ENCODE data around the gene OTUB1.

OTUB1 gene

DNA sequence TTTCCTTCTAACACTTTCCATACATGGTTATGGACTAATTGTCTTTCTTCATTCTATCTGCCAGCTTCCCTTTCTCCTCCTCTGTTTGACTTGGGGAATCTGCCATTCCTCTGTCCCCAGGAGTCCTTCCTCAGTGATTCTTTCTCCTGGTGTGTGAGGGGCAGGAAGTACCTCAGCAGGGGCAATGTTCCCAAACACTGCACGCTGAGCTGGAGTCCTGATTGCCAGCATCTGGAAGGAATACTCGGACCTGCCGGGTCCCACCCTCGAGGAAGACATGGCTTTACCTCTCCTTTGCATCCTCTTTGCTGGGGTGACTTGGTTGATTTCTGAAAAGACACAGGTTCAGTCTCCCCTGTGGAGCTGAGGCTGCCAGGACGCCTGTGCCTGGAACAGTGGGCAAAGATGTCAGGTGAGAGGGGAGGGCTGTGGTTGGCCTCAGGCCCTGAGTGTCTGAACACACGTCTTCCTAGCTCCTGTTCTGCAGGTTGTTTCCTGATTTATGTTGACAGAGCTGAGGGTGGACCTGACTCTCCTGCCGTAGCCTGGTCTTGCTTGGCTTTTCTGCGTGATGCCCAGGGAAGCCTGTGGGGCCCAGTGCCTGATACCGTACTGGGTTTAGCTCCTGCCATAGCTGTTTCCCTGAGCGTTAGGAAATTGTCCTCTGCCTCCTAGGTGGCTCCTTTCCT lies 7.5 kb upstream of the OTUB1 start:
- DNase-seq, result no peak

DNA sequence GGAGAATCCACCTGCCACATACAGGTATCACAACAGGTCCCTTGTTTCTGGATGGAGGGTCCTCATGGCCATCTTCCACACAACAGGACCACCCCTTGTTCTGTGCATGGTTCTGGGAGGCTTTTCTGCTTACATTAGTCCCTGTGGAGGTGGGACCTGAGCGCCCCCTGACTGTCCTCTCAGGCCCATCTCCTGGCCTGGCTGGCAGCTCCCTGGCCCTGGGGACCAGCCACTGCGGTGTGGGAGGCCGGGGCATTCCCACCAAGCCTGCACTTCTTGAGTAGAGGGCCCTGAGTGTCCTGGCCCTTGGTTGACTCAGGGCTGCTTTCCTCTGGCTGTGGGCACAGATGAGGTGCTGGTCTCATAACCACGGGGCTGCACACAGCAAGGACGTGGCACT lies 6.8 kb upstream of the OTUB1 start:
- no peak for DNase-seq

DNA sequence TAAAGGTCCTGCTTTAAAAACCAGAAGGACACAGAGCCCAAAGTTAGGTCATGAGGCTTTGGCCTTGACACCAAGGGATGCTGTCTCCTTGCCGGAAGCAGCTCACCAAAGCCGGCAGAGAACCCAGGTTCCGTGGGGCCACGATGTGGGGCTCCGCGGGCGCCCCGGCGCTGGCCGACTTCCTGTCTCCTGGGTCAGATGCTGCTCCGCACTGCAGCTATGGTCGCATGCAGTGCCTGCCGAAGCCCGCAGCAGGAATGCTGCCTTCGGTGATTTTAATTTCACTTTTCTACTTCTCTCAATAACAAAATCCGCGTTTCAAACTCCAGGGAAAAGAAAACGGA lies 454 bp upstream of the OTUB1 start:
- no peak for DNase-seq

DNA sequence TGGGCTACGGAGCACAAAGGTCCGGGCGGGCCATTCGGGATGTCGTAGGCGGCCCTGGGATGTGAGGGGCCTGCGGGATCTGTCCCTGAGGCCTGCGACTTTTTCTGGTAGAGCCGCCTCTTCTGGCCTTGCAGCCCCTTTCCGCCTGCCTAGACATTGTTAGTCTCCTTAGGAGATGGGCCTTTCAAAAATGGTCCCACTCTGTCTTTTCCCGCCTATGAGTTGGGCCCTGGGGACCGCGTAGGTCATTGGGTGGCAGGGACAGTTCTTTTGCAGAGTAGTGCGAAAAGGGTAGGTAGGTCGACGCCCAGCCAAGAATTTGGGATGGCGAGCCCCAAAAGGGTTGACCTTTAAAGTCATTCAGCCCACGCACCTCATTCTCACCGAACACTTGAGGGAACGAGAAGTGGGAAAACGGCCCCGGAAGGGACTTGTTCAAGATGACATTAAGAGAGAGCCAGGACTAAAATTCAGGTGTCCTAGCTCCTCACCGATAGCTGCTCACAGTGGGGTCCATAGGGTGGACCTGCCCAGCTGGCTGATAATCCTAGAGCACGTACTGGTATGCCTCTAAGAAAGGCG lies 785 bp downstream of the OTUB1 start:
- no peak for DNase-seq

DNA sequence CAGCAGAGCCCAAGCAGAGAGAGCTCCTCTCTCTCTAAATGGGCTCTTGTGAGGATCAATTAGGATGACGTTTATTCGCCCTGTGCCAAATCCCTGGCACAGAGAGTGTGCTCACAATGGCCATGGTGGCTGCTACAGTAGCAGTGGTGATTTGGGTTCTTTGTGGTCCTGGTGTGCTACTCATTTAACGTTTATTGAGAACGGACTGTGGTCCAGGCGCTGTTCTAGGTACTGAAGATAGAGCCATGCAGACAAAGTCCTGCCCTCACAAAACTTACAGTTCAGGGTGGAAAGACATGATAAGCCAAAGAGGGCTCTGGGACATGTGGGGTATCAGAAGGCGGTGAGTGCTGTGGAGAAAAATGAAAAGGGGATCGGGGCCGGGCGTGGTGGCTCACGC lies 5.3 kb downstream of the OTUB1 start:
- DNase-seq, result no peak

DNA sequence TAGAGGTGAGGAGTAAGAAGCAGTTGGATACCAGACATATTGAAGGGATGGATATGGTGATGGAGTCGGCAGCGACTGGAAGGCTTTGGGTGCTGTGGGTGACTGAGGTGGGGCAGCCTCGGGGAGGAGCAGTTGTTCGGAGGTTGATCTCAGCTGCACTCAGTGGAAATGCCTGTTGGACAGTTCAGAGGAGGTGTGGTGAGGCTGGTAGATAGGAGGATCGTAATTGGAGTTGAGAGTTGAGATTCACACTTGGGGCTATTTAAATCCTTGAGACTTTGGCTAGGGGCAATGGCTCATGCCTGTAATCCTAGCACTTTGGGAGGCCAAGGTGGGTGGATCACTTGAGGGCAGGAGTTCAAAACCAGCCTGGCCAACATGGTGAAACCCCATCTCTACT lies 6.9 kb downstream of the OTUB1 start:
- DNase-seq, result no peak

DNA sequence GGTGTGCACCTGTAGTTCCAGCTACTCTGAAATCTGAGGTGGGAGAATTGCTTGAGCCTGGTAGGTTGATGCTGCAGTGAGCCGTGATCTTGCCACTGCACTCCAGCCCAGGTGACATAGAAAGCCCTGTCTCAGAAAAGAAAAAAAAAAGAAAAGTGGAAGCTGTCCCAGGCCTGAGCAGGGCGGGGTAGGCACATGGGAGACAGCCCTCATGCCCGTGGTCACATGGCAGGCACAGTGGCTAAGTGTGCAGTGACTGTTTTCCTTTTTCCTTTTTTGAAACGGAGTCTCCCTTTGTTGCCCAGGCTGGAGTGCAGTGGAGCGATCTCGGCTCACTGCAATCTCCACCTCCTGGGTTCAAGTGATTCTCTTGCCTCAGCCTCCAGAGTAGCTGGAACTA lies 7.8 kb downstream of the OTUB1 start:
- no peak for DNase-seq

DNA sequence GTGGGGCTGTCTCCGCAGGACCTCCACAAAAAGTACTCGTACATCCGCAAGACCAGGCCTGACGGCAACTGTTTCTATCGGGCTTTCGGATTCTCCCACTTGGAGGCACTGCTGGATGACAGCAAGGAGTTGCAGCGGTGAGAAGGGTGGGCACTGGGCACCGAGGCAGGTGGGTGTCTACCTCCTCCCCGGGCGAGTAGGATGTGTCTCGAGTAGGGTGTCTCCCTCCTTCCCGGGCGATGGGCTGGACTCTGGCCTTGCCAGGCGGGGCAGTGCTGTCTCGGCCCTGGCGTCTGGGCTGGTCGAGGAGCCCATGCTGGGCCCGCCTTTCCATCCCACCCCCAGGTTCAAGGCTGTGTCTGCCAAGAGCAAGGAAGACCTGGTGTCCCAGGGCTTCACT lies 10.3 kb downstream of the OTUB1 start:
- DNase-seq, result no peak

DNA sequence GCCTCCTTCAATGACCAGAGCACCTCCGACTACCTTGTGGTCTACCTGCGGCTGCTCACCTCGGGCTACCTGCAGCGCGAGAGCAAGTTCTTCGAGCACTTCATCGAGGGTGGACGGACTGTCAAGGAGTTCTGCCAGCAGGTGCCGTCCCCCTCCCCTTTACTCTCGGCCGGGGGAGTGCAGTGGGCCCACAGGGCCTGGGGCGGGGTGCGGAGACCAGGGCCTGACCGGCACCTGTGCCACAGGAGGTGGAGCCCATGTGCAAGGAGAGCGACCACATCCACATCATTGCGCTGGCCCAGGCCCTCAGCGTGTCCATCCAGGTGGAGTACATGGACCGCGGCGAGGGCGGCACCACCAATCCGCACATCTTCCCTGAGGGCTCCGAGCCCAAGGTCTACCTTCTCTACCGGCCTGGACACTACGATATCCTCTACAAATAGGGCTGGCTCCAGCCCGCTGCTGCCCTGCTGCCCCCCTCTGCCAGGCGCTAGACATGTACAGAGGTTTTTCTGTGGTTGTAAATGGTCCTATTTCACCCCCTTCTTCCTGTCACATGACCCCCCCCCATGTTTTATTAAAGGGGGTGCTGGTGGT lies 11.0 kb downstream of the OTUB1 start:
- DNase-seq, result no peak

DNA sequence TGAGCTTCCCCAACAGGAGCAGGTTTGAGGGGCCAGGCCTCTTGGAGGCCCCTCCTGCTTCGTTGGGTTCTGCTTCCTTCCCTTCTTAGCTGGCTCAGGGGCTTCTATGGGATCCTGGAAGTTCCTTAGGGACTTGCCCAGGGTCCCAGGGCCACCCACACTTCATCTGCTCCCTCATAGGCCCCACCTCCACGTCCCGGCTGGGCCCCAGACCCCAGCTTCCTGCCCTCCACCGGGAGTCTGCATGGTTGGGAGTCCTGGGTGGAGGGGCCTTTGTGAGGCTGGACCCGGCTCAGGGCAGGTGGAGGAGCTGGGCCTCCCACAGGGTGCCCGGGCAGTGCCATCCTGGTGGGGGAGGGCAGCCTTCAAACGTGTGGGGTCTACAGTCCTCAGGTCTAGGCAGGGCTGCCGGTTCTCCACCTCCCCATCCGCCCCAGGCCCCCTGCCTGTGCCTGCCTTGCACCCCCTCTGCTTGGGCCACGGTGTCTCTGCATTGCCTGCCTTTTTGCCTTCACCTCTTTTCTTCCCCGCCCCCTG lies 11.6 kb downstream of the OTUB1 start:
- no peak for DNase-seq

DNA sequence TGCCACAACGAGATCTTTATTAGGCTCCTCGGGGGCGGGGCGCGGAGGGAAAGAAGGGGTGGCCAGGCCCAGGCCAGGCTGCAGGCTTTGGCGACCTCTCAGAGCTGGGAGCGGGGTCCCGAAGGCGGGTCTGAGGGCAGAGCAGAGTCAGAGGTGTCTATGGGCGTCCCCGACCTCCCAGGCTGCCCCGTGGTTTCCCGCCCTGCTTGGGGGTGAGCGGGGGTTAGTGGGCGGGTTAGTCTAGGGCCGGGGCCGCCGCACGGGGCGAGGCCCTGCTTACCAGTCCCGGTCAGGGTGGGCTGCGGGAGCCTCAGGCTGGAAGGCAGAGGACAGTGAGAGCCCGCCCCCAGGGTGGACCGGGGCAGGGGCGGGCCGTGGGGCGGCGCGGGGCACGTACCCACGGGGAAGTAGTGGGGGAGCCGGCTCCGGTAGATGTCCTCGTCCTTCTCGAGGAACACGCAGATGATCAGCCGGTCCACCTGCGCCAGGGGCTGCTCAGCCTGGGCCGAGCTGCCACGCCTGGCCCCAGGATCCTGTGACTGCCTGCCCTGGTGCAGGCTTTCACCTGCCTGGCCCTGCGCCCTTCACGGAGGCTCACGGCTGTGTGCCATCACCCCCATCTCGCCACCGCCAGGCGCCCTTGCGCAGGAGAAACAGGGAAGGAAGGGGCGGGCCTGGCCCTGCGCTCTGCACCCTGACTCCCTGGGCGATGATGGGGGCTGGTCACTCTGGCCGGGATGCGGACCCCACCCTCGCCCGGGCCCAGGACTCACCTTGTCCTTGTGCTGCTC lies 12.5 kb downstream of the OTUB1 start:
- no peak for DNase-seq

DNA sequence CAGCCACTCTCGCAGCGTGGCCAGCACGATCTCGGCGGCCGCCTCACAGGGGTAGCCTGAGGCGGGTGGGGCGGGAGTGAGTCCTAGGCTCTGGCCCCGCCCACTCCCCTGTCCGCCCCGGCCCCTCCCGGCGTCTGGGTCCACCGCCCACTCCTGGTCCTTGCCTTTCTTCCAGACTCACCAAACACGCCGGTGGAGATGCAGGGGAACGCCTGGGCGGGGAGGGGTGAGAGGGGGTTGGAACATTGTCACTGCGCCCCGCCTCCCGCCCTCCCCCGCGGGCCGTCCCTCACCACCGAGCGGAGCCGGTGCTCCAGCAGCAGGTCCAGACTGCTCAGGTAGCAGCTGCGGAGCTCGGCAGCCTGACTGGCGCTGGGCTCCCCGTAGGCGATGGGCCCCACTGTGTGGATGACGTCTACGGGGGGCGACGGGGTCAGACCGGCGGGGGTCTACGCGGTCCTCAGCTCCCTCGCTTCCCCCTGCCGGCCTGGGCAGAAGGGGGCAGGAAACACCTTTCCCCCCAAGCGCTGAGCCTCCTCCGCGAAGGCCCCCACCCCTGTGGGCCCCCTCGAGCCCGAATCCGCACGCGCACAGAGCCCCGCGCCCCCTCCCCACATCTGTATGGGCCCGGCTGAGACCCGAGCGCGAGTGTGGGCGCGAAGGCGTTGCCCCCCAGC lies 13.2 kb downstream of the OTUB1 start:
- peak; percentile 4 for DNase-seq

DNA sequence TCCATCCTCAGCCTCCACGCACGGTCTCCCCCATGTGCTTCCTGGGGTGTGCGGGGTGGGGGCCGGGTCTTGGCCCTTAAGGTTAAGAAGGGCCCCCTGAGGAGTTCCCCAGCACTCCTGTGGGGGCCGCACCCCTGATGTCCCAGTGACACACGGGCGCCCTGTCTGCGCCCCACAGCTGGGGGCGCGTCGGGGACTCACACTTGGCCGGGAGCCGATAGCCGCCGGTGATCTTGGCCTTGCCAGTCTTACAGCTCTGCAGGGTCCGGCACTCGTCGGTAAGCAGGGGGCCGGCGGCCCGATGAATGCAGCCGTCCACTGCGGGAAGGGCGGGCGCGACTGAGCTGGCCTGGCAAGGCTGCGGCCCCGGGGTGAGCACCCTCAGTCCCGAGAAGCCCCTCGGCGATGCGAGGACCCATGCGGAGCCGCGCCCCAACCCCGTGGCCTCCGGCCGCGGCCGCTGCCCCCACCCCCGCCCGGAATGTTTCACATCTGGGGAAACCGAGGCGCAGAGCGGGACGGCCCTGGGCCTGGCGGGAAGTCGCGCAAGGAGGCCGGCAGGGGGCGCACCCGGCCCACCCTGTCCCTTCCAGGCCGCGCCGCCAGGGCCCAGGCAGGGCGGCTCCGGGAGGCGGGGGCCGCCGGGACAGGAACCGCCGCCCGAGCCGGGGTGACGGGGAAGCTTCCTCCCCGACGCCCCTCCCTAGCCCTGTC lies 13.9 kb downstream of the OTUB1 start:
- DNase-seq, result peak; percentile 24

DNA sequence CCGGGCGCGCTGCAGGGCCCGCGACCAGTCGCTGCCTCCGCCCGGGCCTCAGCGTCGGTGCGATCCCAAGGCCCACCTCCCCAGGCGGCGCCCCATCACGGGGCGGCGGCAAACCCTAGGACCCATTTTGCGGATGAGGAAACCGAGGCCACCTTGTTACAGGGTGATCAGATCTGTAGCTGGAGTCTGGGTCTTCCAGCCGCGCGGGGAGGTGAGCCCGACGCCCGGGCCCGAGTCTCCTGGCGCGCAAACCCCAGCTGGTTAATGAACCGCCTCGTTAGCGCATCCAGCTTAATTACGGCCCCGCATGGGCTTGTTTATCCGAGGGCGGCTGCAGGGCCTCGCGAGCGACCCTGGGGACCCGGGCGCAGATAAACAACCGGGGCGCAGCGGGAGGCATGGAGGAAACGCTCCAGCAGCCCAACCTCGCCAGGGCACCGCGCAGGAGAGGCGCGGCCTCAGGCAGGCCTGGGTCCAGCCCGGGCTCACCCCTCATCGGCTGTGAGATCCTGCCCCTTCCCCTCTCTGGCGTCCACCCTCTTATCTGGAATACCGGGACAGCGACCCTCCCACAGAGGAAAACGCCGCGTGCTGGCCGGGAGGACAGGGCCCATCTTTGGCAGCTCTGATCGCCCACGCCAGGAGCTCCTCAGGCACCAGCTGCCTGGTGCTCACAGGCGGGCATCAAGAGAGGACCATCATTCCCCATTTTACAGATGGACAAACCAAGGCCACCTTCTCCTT lies 14.7 kb downstream of the OTUB1 start:
- DNase-seq, result no peak

DNA sequence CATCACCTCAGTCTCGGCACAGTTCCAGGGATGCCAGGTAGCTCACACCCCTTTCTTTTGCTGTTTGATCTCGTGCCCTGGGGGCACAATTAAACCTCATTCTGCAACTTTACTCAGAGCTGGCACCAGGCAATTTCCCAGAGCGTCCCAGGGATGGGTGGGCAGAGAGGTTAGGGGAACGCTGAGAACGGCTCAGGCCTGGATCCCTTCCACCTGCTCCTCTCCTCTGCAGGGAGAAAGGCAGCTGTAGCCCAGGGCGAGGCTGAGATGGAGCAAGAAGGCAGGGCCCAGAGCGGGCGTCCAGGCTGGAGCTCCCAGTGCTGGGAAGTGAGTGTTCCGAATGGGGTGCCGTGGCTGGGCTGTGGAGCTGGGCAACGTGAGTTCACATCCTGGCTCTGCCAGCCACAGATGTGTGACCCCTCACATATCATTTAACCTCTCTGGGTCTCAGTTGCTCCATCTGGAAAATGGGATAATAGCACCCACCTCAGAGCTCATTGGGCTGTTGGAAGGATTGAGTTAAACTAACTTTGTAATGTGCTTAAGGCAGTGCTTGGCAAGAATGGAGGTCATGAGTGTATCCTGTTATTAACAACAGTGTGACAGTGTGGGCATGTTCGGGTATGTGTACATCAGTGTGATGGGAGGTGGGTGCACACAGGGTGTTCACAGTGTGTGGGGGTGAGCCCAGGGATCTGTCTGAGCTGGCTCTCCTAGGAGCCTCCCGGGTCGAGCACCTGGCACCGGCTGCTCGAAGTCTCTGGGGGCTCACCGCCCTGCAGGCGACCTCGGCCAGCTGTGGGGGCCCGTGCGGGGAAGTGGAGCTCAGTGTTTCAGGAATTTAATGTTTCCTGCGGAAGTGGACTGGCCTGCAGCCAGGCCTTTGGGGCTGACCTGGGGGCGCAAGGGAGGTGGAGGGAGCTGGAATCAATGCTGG lies 15.5 kb downstream of the OTUB1 start:
- no peak for DNase-seq

DNA sequence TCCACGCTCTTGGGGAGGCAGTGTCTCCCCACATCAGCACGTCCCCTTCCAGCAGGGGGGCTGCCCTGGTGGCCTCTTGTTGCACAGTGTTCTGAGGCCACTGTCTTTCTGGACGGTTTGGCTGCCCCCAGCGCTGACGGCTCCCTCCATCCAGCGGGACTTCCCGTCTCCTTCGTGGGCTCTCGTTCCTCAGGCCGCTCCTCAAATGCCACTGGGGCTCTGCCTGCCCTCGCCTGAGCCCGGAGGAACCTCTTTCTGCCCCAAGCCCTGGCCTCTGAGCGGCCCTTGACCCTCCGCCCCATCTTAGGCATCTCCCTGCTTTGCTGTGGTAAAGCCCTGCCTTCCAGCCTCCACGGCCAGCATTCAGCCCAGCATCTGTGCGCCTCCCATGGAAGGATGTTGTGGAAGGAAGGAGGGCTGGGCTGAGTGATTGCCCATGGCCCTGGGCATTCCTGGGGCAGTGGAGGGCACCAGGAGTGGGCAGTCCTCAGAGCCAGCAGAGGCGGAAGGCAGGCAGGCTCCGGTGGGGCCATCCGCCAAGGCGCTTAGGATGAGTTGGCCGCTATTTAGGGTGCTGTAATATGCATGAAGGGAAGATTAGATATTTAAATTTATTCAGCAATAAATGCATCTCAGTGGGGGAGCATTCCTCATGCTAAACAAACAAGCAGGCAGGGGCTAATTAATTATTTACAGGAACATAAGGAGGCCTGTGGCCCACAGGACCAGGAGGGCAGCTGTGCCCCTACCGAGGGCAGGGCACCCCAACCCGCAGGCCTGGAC lies 17.8 kb downstream of the OTUB1 start:
- DNase-seq, result peak; percentile 3

DNA sequence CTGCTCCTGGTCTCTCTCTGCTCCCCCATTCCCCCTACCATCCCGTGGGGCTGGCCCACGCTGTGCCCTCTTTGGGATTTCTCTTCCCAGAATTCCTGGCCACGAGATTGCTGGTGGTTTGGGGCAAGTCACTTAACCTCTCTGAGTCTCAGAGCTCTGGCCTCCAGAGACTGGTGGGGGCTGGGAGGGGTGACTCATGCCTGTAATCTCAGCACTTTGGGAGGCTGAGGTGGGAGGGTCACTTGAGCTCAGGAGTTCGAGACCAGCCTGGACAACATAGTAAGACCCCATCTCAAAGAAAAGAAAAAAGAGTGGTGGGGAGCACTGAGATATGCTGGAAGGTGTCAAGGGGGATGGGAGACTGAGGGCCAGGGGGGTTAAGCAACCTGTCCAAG lies 18.3 kb downstream of the OTUB1 start:
- DNase-seq, result no peak

DNA sequence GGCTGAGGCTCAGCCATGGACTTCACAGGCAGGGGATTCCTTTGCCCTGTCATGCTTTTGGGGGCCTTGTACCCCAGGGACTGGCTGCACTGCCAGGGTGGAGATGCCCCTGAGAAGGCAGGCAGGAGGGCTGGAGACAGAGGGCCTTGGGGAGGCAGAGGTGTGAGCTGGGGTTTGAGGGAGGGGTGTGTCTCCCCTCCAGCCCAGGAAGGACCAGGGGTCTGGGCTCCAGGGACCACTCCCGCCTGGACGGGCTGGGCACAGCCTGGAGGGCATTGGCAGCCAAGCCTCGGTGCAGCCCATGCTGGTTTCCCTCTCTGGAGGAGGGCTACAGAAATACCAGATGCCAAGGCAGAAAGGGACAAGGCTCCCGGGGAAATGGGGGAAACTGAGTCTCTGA lies 19.5 kb downstream of the OTUB1 start:
- no peak for DNase-seq

DNA sequence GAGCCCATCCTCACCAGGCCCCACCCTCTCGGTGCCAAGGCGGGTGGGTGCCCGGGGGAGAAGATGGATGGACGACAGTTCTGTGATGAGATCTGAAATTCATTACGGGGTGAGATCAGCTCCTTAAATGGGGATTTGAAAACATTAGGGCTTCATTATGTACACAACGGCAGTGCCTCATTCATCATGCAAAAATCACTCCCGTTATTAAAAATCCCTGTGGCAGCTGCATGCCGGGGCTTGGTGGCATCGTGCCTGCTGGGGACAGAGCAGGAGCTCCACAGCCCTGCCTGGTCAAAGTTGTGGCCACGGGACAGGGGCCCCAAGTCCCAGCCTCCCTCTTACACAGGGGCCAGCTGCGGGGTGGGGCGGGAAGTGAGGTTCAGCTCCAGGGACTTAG lies 20.2 kb downstream of the OTUB1 start:
- DNase-seq, result no peak

DNA sequence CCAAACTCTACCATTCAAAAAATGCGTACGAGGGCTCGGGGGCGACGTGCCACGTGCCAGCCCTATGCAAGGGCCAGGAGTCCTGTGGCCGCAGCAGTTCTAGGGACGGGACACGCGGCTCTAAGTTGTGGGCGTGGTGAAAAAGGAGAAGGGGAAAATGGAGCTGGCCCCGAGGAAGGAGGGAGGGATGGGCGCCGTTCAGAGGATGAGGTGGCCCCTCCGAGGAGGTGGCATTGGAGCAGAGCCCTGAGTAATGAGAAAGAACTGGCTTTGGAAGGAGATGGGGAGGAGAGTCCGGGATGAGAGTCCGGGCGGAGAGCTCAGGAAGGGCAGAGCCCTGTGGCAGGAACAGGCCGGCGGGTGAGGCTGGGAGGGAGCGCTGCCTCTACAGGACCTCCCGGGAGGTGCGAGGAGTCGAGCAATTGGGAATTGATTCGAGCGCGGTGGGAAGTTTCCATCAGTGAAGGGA lies 21.0 kb downstream of the OTUB1 start:
- no peak for DNase-seq
